ENCODE results near the gene LRRC75A. TPM values are rescaled to one million over a fixed set of nuclear protein-coding genes. Genes with fewer than 3 reads are reported as not detected.

The LRRC75A gene
- total and polyA plus RNA-seq, 11 donors: 0.37 to 2.5 (median 0.85) TPM

DNA sequence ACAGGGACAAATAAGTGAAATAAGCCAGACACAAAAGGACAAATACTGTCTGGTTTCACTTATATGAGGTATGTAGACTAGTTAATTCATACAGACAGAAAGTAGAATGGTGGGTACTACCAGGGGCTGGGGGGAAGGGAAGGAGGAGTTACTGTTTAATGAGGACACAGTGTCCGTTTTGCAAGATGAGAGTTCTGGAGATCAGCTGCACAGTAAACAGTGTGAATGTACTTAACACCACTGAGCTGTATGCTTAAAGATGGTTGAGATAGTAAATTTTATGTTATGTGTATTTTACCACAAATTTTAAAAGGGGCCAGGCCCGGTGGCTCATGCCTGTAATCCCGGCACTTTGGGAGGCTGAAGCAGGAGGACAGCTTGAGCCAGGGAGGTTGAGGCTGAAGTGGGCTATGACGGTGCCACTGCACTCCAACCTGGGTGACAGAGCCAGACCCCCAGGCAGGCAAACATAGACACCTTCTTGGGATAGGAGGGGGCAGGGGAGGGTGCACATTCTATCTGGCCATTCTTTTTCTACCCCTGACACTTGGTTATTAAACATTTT is 23.5 kb downstream of the LRRC75A start:
- no peak for TF ChIP-seq POLR2A (IDR thresholded peaks at IDR 0.05)
- TF ChIP-seq, protein P1, sequence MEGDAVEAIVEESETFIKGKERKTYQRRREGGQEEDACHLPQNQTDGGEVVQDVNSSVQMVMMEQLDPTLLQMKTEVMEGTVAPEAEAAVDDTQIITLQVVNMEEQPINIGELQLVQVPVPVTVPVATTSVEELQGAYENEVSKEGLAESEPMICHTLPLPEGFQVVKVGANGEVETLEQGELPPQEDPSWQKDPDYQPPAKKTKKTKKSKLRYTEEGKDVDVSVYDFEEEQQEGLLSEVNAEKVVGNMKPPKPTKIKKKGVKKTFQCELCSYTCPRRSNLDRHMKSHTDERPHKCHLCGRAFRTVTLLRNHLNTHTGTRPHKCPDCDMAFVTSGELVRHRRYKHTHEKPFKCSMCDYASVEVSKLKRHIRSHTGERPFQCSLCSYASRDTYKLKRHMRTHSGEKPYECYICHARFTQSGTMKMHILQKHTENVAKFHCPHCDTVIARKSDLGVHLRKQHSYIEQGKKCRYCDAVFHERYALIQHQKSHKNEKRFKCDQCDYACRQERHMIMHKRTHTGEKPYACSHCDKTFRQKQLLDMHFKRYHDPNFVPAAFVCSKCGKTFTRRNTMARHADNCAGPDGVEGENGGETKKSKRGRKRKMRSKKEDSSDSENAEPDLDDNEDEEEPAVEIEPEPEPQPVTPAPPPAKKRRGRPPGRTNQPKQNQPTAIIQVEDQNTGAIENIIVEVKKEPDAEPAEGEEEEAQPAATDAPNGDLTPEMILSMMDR (IDR thresholded peaks at IDR 0.05): no peak
- intact Hi-C loops (cut with DNase I): no loop called here

GRCh38 chr17:16467886-16468285 is 24.1 kb downstream of the LRRC75A start:
- intact Hi-C loops (cut with DNase I): no loop called here
- Histone ChIP-seq H3K9me3 (no peaks in the 10 kb centered on the region), H3K4me1 (peaks cover 0 to 55% (median 27%) of the 10 kb centered on the region in 12 donors), H3K36me3 (no peaks in the 10 kb centered on the region), H3K27ac (no peak overlapping the region), H3K4me3 (no peak overlapping the region), H3K27me3 (no peaks in the 10 kb centered on the region)
- no peak for DNase-seq
- TF ChIP-seq, protein P1 (IDR thresholded peaks at IDR 0.05): no peak
- TF ChIP-seq POLR2A (IDR thresholded peaks at IDR 0.05): no peak
- WGBS, 4 donors: 77 to 91% (median 86%) methylated on average over 3 of the region's 3 CpGs
- ATAC-seq: no peak

More for the DNA sequence above, 23.5 kb downstream of the LRRC75A start:
- H3K27ac ChIP-seq: no peak overlapping the region
- H3K36me3 ChIP-seq: no peaks in the 10 kb centered on the region
- WGBS, 4 donors: 90 to 95% (median 92%) methylated on average over 4 of the region's 4 CpGs
- ATAC-seq (no peak), DNase-seq (no peak)
- H3K4me3 ChIP-seq: no peak overlapping the region
- no peaks in the 10 kb centered on the region for H3K9me3 ChIP-seq
- no peaks in the 10 kb centered on the region for H3K27me3 ChIP-seq
- peaks cover 0 to 50% (median 24%) of the 10 kb centered on the region in 12 donors for H3K4me1 ChIP-seq

GRCh38 chr17:16467044-16467443 is 24.9 kb downstream of the LRRC75A start:
- Histone ChIP-seq H3K4me3 (no peak overlapping the region), H3K36me3 (no peaks in the 10 kb centered on the region), H3K9me3 (no peaks in the 10 kb centered on the region), H3K27me3 (no peaks in the 10 kb centered on the region), H3K27ac (no peak overlapping the region), H3K4me1 (peaks cover 0 to 59% (median 27%) of the 10 kb centered on the region in 12 donors)
- TF ChIP-seq, protein P1 (IDR thresholded peaks at IDR 0.05): no peak
- TF ChIP-seq POLR2A (IDR thresholded peaks at IDR 0.05): no peak
- ATAC-seq (no peak), DNase-seq (no peak)
- WGBS, 4 donors: 94 to 97% (median 96%) methylated on average over 6 of the region's 6 CpGs
- intact Hi-C loops (cut with DNase I): no loop called here

DNA sequence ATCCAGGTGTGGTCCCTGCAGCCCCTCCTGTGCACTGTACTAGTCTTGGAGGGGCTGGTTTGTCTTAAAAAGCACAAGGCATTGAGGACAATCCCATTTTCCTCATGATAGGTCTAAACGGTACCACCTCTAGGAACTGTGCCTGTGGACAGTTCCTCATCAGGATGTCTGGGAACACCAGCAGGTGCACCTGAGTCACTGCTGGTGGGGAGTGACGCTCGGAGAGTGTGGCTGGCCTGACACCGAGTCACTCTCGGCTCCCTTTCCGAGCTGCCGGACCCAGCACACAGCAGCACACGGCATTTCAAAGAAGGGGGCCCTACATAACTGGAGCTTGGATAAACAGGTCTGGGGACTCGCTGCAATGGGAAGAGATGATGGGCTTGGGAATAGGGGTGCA is 25.6 kb downstream of the LRRC75A start:
- H3K4me1 ChIP-seq: peaks cover 0 to 59% (median 27%) of the 10 kb centered on the region in 12 donors
- no peak for DNase-seq
- no peak overlapping the region for H3K4me3 ChIP-seq
- no peak for ATAC-seq
- H3K27ac ChIP-seq: peak overlapping the region in 2 of 12 donors; percentile 15 to 38
- H3K27me3 ChIP-seq: no peaks in the 10 kb centered on the region
- H3K9me3 ChIP-seq: no peaks in the 10 kb centered on the region
- intact Hi-C loops (cut with DNase I): no loop called here
- TF ChIP-seq, protein P1 (IDR thresholded peaks at IDR 0.05): no peak
- TF ChIP-seq POLR2A (IDR thresholded peaks at IDR 0.05): no peak
- H3K36me3 ChIP-seq: no peaks in the 10 kb centered on the region
- 78 to 95% (median 87%) methylated on average over 9 of the region's 9 CpGs for WGBS, 4 donors

Data from heart left ventricle (tissue), 16 donors.